Fibroblast of lung (primary cell): ENCODE data around the gene NEK4. TPM values are rescaled to one million over a fixed set of nuclear protein-coding genes. Genes with fewer than 3 reads are reported as not detected.

Source experiments
- DNase-seq, 2 donors: peaks; one replicate each; pipeline versions ENCODE4 v3.0.0 to v3.0.0-alpha.2; 2010; ENCODE audit warnings: low read depth in 2 of 2
- H2AFZ ChIP-seq: 2 replicates; pipeline ENCODE4 v1.5.1; 2012; ENCODE audit warnings: low read length, control low read depth, inconsistent platforms
- H3K27ac ChIP-seq: 2 replicates; pipeline ENCODE4 v1.5.1; 2011; ENCODE audit warnings: low read length, control low read depth; ENCODE audit not compliant: insufficient read depth
- H3K27me3 ChIP-seq: 2 replicates; pipeline ENCODE4 v1.5.1; 2011; ENCODE audit warnings: mild to moderate bottlenecking, low read length; ENCODE audit not compliant: control insufficient read depth, insufficient read depth
- H3K36me3 ChIP-seq: 2 replicates; pipeline ENCODE4 v1.5.1; 2011; ENCODE audit warnings: low read length; ENCODE audit not compliant: control insufficient read depth, insufficient read depth
- H3K4me1 ChIP-seq: 2 replicates; pipeline ENCODE4 v1.5.1; 2011; ENCODE audit warnings: low read length; ENCODE audit not compliant: control insufficient read depth, insufficient read depth; ENCODE audit errors: extremely low read depth
- H3K4me2 ChIP-seq: 2 replicates; pipeline ENCODE4 v1.5.1; 2011; ENCODE audit warnings: low read length, control low read depth; ENCODE audit not compliant: insufficient read depth; ENCODE audit errors: extremely low read depth
- H3K4me3 ChIP-seq, 4 experiments: fragments of 200-600 bp in 1 of 4; sonication (generic) in 1 of 4; replicated peaks in 1 of 4; 2 replicates each; pipeline ENCODE4 v1.5.1; 2011 to 2016; ENCODE audit warnings: low read length in 4 of 4, low read depth in 3 of 4, mild to moderate bottlenecking in 3 of 4, control low read depth in 2 of 4, inconsistent platforms in 1 of 4, mixed read lengths in 1 of 4; ENCODE audit not compliant: insufficient read depth in 1 of 4; ENCODE audit errors: control extremely low read depth in 1 of 4
- H3K79me2 ChIP-seq: 2 replicates; pipeline ENCODE4 v1.5.1; 2012; ENCODE audit warnings: mild to moderate bottlenecking, low read length, inconsistent platforms; ENCODE audit not compliant: control insufficient read depth, insufficient read depth
- H3K9ac ChIP-seq: 2 replicates; pipeline ENCODE4 v1.5.1; 2011; ENCODE audit warnings: mild to moderate bottlenecking, low read length, control low read depth; ENCODE audit not compliant: insufficient read depth
- H3K9me3 ChIP-seq: 2 replicates; pipeline ENCODE4 v1.5.1; 2012; ENCODE audit warnings: low read depth, low read length; ENCODE audit not compliant: control insufficient read depth, insufficient read depth
- H4K20me1 ChIP-seq: 2 replicates; pipeline ENCODE4 v1.5.1; 2011; ENCODE audit warnings: low read length; ENCODE audit not compliant: control insufficient read depth, insufficient read depth; ENCODE audit errors: extremely low read depth
- EZH2 ChIP-seq: IDR thresholded peaks from 2 replicates; pipeline ENCODE4 v1.5.1; 2012; ENCODE audit warnings: low read length, control low read depth, mild to moderate bottlenecking; ENCODE audit errors: missing control alignments
- polyA plus RNA-seq, 2 donors: library from polyadenylated mRNA; depleted of rRNA in 1 of 2; stranded (reverse) in 1 of 2; unstranded in 1 of 2; fragments of >200 nt; gene quantifications; 2 replicates each; pipeline ENCODE4 v1.2.1, GENCODE V29; 2011 to 2012; ENCODE audit warnings: missing spikeins in 1 of 2
- total RNA-seq: library from RNA; depleted of rRNA; stranded (reverse); fragments of >200 nt; gene quantifications from 2 replicates; pipeline ENCODE4 v1.2.1, GENCODE V29; 2014
- TF ChIP-seq, protein P1 (sequence below), 2 donors: IDR thresholded peaks in 1 of 2; conservative IDR thresholded peaks in 1 of 2; 1 replicate in 1 of 2; 2 replicates in 1 of 2; pipeline ENCODE4 v1.5.1; 2011 to 2012; ENCODE audit warnings: low read length in 2 of 2, control low read depth in 1 of 2, inconsistent platforms in 1 of 2, low read depth in 1 of 2, mild to moderate bottlenecking in 1 of 2

The NEK4 gene
- total and polyA plus RNA-seq, 2 donors (not counting 1 experiment from before 2014, with no cell fraction given), result 16.0 to 24.9 TPM

DNA sequence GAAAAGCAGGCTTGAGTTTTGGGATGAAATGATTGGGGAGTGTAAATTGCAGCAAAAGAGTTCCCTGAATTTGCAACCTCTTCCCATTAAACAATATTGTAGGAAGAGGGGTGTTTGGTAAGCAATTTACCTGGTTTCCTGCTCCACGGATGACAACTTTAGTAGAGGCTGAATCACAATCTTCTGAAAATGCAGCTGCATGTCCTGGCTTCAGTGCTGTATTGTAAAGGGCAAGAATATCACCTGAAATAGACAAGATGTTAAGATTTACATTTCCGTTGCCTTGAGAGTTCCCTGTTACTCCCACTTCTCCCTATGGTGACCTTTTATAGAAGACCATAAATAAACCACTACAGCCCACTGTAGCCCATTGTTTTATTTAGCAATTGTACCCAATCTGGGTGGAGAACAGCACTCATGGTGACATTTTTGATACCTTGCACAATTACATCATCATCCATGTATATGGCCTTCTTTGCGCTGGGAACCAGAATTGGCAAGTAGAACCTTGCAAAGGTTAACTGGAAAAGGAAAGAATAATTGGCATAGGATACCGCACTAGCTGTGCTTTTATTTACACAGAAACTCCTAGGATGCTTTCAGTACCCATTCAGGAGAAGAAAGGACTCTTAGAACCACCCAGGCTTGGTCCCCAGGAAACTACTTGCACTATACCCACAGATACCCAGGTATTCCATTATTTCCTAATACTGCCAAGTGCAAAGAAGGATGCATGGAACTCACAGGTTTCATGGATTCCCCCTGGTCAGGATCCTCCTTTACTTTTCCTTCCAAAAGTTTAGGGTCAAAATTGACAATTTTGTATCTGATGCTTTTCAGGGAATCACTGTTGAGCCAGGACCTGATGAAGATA, 74.7 kb downstream of the NEK4 start:
- no peaks in the 10 kb centered on the region for H3K4me1 ChIP-seq
- no peak overlapping the region for H2AFZ ChIP-seq
- no peak overlapping the region for H3K27ac ChIP-seq
- H3K27me3 ChIP-seq, result no peaks in the 10 kb centered on the region
- TF ChIP-seq, protein P1, sequence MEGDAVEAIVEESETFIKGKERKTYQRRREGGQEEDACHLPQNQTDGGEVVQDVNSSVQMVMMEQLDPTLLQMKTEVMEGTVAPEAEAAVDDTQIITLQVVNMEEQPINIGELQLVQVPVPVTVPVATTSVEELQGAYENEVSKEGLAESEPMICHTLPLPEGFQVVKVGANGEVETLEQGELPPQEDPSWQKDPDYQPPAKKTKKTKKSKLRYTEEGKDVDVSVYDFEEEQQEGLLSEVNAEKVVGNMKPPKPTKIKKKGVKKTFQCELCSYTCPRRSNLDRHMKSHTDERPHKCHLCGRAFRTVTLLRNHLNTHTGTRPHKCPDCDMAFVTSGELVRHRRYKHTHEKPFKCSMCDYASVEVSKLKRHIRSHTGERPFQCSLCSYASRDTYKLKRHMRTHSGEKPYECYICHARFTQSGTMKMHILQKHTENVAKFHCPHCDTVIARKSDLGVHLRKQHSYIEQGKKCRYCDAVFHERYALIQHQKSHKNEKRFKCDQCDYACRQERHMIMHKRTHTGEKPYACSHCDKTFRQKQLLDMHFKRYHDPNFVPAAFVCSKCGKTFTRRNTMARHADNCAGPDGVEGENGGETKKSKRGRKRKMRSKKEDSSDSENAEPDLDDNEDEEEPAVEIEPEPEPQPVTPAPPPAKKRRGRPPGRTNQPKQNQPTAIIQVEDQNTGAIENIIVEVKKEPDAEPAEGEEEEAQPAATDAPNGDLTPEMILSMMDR (conservative IDR thresholded peaks at IDR 0.05 in 1 of 2, IDR thresholded peaks at IDR 0.05 in 1 of 2; ENCODE audit: low read depth in 1 of 2, low read length in 2 of 2), result no peak
- TF ChIP-seq EZH2, result no peak
- no peaks in the 10 kb centered on the region for H4K20me1 ChIP-seq
- H3K4me3 ChIP-seq, result no peak overlapping the region
- peaks cover 6% of the 10 kb centered on the region for H3K79me2 ChIP-seq
- H3K9ac ChIP-seq, result no peak overlapping the region
- H3K36me3 ChIP-seq, result peaks cover 24% of the 10 kb centered on the region
- H3K4me2 ChIP-seq, result no peak overlapping the region
- DNase-seq, result no peak
- no peaks in the 10 kb centered on the region for H3K9me3 ChIP-seq

DNA sequence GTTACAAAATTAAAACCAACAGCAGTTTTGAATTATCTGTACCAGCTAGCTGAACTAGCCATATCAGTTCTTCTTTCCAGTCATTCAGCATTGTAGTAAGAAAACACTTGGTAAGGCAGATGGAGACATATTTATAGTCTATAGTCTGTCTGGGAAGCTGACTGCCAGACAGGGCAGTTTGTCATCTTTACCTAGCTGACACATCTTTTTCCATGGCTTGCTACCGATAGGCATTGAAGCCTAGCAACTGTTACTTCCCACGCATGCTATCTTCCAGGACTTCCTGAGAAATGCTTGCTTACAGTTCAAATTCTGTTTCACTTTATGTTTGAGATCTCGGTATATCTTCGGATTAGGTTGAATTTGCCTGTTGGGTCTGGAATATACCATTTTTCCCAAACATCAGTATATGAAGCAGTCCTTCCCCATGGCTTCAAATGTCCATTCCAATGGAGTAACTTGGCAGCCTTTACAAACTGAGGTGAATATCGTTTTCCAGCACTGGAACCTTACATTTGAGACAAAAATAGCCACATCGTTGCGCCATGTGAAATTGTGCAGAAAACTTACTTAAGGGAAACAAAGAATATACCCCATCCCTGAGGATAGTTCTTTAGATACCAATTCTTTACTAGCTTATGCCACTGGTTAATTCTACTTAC, 76.1 kb downstream of the NEK4 start:
- Histone ChIP-seq H4K20me1 (no peaks in the 10 kb centered on the region), H3K4me2 (no peak overlapping the region), H3K27me3 (no peaks in the 10 kb centered on the region), H3K9ac (no peak overlapping the region), H3K4me3 (no peak overlapping the region), H3K9me3 (no peaks in the 10 kb centered on the region), H3K4me1 (no peaks in the 10 kb centered on the region), H3K27ac (no peak overlapping the region), H3K79me2 (no peaks in the 10 kb centered on the region), H3K36me3 (peaks cover 24% of the 10 kb centered on the region), H2AFZ (no peak overlapping the region)
- no peak for DNase-seq
- TF ChIP-seq, protein P1 (conservative IDR thresholded peaks at IDR 0.05 in 1 of 2, IDR thresholded peaks at IDR 0.05 in 1 of 2; ENCODE audit: low read depth in 1 of 2, low read length in 2 of 2), result no peak

DNA sequence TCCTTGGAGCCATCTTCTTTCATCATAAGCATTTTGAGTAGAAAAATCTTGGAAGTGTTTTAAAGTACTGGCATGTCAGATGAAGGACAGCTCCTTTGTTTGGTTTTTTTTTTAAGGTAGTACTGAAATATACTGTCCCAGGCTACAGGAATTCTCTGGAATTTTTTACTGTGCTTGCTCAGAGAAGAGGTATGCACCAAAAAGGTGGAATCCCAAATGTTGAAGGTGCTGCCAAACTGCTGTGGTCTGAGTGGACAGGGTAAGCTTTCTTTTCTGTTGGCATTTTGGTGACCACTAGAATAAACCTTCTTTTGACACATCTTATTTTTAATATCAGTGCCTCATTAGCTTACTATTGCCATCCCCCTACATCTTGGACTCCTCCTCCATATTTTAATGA, 77.7 kb downstream of the NEK4 start:
- H3K9ac ChIP-seq, result no peak overlapping the region
- no peak overlapping the region for H3K4me3 ChIP-seq
- peaks cover 27% of the 10 kb centered on the region for H3K36me3 ChIP-seq
- H4K20me1 ChIP-seq, result no peaks in the 10 kb centered on the region
- no peak overlapping the region for H3K4me2 ChIP-seq
- peaks cover 7% of the 10 kb centered on the region for H3K79me2 ChIP-seq
- H3K27ac ChIP-seq, result no peak overlapping the region
- TF ChIP-seq, protein P1 (conservative IDR thresholded peaks at IDR 0.05 in 1 of 2, IDR thresholded peaks at IDR 0.05 in 1 of 2; ENCODE audit: low read depth in 1 of 2, low read length in 2 of 2), result no peak
- no peak for TF ChIP-seq EZH2
- no peaks in the 10 kb centered on the region for H3K27me3 ChIP-seq
- peak in 1 of 2 donors; percentile 57 for DNase-seq
- H3K4me1 ChIP-seq, result no peaks in the 10 kb centered on the region
- H2AFZ ChIP-seq, result no peak overlapping the region
- no peaks in the 10 kb centered on the region for H3K9me3 ChIP-seq
